OCI-LY3 (cell line): ENCODE data around the gene TBC1D2B.

Experiments
- H2AFZ ChIP-seq: fragments of 200-600, 300-600 bp; shearing (Covaris generic); 2 replicates; pipeline ENCODE4 v1.6.0; 2014; ENCODE audit warnings: antibody characterized with exemption, low read depth, low read length
- H3K27ac ChIP-seq: fragments of 200-600, 300-600 bp; sonication (generic); 2 replicates; pipeline ENCODE4 v1.5.1; 2014; ENCODE audit warnings: mild to moderate bottlenecking, low read length, moderate library complexity, mixed read lengths
- H3K27me3 ChIP-seq: fragments of 200-600, 300-600 bp; sonication (generic); 2 replicates; pipeline ENCODE4 v1.6.1; 2014; ENCODE audit warnings: low read depth, low read length, mixed read lengths
- H3K36me3 ChIP-seq: fragments of 200-600, 300-600 bp; sonication (generic); replicated peaks from 2 replicates; pipeline ENCODE3; 2014; ENCODE audit warnings: low read depth, low read length, mixed read lengths
- H3K4me1 ChIP-seq: fragments of 300-600, 200-600 bp; sonication (generic); 2 replicates; pipeline ENCODE4 v1.6.1; 2014; ENCODE audit warnings: low read length, mixed read lengths
- H3K4me2 ChIP-seq: fragments of 200-600, 300-600 bp; sonication (generic); 2 replicates; pipeline ENCODE4 v1.6.1; 2014; ENCODE audit warnings: low read length, mixed read lengths
- H3K4me3 ChIP-seq: fragments of 300-600, 200-600 bp; sonication (generic); 2 replicates; pipeline ENCODE4 v1.5.1; 2014; ENCODE audit warnings: antibody characterized with exemption, mild to moderate bottlenecking, low read length, moderate library complexity
- H3K79me2 ChIP-seq: fragments of 300-600, 200-600 bp; shearing (Covaris generic); 2 replicates; pipeline ENCODE4 v1.6.1; 2014; ENCODE audit warnings: mild to moderate bottlenecking, low read length, mixed read lengths
- H3K9ac ChIP-seq: fragments of 300-600, 200-600 bp; shearing (Covaris generic); 2 replicates; pipeline ENCODE4 v1.6.0; 2014; ENCODE audit warnings: mild to moderate bottlenecking, low read length, moderate library complexity
- H3K9me3 ChIP-seq: fragments of 200-600, 300-600 bp; shearing (Covaris generic); 2 replicates; pipeline ENCODE4 v1.6.1; 2014; ENCODE audit warnings: low read length, mixed read lengths; ENCODE audit not compliant: insufficient read depth
- H4K20me1 ChIP-seq: fragments of 200-600, 300-600 bp; sonication (generic); 2 replicates; pipeline ENCODE4 v1.6.1; 2016; ENCODE audit warnings: low read length, mixed read lengths; ENCODE audit not compliant: insufficient read depth
- CTCF ChIP-seq: fragments of 200-600, 300-600 bp; sonication (generic); IDR thresholded peaks from 2 replicates; pipeline ENCODE4 v1.5.1; 2014; ENCODE audit warnings: antibody characterized with exemption, low read length, low read depth
- EZH2phosphoT487 ChIP-seq: fragments of 200-600 bp; shearing (Covaris generic); IDR thresholded peaks from 2 replicates; pipeline ENCODE4 v1.6.1; 2018; ENCODE audit warnings: antibody characterized with exemption, mixed run types, low read depth

Gene TBC1D2B

GRCh38 chr15:78058401-78058935, 19.0 kb downstream of the TBC1D2B start:
- H3K9me3 ChIP-seq, result no peaks in the 10 kb centered on the region
- peaks cover 22% of the 10 kb centered on the region for H3K4me1 ChIP-seq
- H3K27me3 ChIP-seq, result peaks cover 8% of the 10 kb centered on the region; the same call in 1 of the 2 replicates
- no peaks in the 10 kb centered on the region for H3K79me2 ChIP-seq
- no peak overlapping the region for H3K4me2 ChIP-seq
- TF ChIP-seq CTCF (no peak), EZH2phosphoT487 (no peak)
- no peak overlapping the region for H3K27ac ChIP-seq
- H4K20me1 ChIP-seq, result peaks cover 2% of the 10 kb centered on the region; the same call in 1 of the 2 replicates
- no peak overlapping the region for H3K4me3 ChIP-seq
- H3K9ac ChIP-seq, result no peak overlapping the region
- H3K36me3 ChIP-seq, result peaks cover 2% of the 10 kb centered on the region
- no peak overlapping the region for H2AFZ ChIP-seq

GRCh38 chr15:78057803-78058202, 19.7 kb downstream of the TBC1D2B start:
- Histone ChIP-seq H3K79me2 (no peaks in the 10 kb centered on the region), H4K20me1 (no peaks in the 10 kb centered on the region), H3K4me3 (no peak overlapping the region), H3K27me3 (peaks cover 2% of the 10 kb centered on the region; the same call in 1 of the 2 replicates), H3K9me3 (no peaks in the 10 kb centered on the region), H2AFZ (no peak overlapping the region), H3K4me2 (no peak overlapping the region), H3K4me1 (peaks cover 22% of the 10 kb centered on the region), H3K27ac (no peak overlapping the region), H3K9ac (no peak overlapping the region), H3K36me3 (peaks cover 4% of the 10 kb centered on the region)
- no peak for TF ChIP-seq EZH2phosphoT487

- peak overlapping the region; percentile 40 for H3K4me2 ChIP-seq
- peaks cover 15% of the 10 kb centered on the region for H3K4me1 ChIP-seq
- H3K9ac ChIP-seq, result no peak overlapping the region
- H3K4me3 ChIP-seq, result no peak overlapping the region
- TF ChIP-seq CTCF, result no peak
- no peak for TF ChIP-seq EZH2phosphoT487
- no peaks in the 10 kb centered on the region for H3K9me3 ChIP-seq
- H2AFZ ChIP-seq, result 0 out of 2 replicates have a peak overlapping the region, but pooled peaks have one; percentile 29
- no peak overlapping the region for H3K27ac ChIP-seq
- no peaks in the 10 kb centered on the region for H4K20me1 ChIP-seq
- H3K27me3 ChIP-seq, result no peaks in the 10 kb centered on the region
- peaks cover 4% of the 10 kb centered on the region for H3K36me3 ChIP-seq
- H3K79me2 ChIP-seq, result no peaks in the 10 kb centered on the region
Observed at GRCh38 chr15:78056714-78057269, 20.7 kb downstream of the TBC1D2B start.

GRCh38 chr15:78055919-78056713, 21.4 kb downstream of the TBC1D2B start:
- no peaks in the 10 kb centered on the region for H4K20me1 ChIP-seq
- TF ChIP-seq CTCF, result no peak
- TF ChIP-seq EZH2phosphoT487, result no peak
- peaks cover 14% of the 10 kb centered on the region for H3K4me1 ChIP-seq
- no peaks in the 10 kb centered on the region for H3K79me2 ChIP-seq
- H3K9me3 ChIP-seq, result no peaks in the 10 kb centered on the region
- H3K27me3 ChIP-seq, result no peaks in the 10 kb centered on the region
- peaks cover 4% of the 10 kb centered on the region for H3K36me3 ChIP-seq
- no peak overlapping the region for H3K9ac ChIP-seq
- no peak overlapping the region for H3K4me3 ChIP-seq
- H3K4me2 ChIP-seq, result peak overlapping the region; percentile 40
- H3K27ac ChIP-seq, result no peak overlapping the region
- H2AFZ ChIP-seq, result no peak overlapping the region
